Measurements from ENCODE around the gene GTF2F2. TPM values are rescaled to one million over a fixed set of nuclear protein-coding genes. Genes with fewer than 3 reads are reported as not detected.

GTF2F2 gene
- polyA plus RNA-seq, 1 donor (not counting 4 experiments of a cell fraction or from before 2014, with no cell fraction given): 55.5 TPM

DNA sequence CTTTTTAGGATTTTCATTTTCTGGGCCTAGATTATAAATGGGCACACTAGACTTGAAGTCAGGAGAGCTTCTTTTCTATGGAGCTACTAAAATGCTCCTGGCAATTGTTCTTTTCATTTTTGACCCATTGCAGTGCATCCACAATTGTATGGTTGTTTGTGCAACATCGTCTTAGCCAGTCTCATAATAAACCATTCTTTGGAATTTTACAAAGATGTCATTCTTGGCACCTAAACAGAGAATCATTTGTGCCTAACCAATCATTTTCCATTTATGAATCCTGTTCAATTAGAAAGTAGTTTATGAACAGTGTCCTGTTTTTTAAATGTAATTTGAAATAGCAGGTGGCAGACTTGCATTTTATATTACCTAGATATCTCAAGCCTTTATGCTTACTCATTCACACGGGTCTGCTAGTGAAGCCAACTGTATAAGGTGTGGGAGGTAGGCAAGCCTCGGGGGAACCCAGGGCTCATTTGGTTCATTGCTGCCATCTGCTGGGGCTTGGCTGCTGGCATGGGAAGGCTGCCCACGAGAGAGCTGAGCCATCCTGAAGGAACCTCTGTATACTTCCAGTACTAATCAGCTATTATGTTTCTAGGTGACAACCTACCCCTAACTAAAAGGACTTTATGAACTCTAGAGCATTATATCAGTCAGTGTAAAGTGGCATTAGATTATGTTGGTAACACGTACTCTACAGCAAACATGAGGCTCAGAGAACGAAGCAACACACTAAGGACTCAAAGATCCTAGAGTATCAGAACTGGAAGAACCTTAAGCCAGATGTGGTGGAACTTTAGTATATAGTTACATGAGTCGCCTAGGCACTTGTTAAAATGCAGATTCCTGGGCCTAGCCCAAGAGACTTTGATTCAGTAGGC lies 160.7 kb downstream of the GTF2F2 start:
- no peak overlapping the region for H3K9ac ChIP-seq (ENCODE audit: control insufficient read depth, extremely low read depth, insufficient read depth, low read length)
- H3K79me2 ChIP-seq (ENCODE audit: control insufficient read depth, insufficient read depth, low read length): peaks cover 3% of the 10 kb centered on the region
- no peaks in the 10 kb centered on the region for H3K27me3 ChIP-seq (ENCODE audit: control insufficient read depth, extremely low read depth, insufficient read depth, low read length)
- peaks cover 4 to 7% of the 10 kb centered on the region in 2 experiments for H3K36me3 ChIP-seq (ENCODE audit: control insufficient read depth in 2 of 2, extremely low read depth in 1 of 2, insufficient read depth in 2 of 2, low read length in 2 of 2)
- H3K4me2 ChIP-seq (ENCODE audit: control insufficient read depth, extremely low read depth, insufficient read depth, low read depth, low read length): no peak overlapping the region
- H2AFZ ChIP-seq (ENCODE audit: control insufficient read depth, low read length): no peak overlapping the region
- H3K27ac ChIP-seq (ENCODE audit: control insufficient read depth, insufficient read depth, low read length): peak overlapping the region; percentile 39
- peak; percentile 89 for FAIRE-seq
- H3K9me3 ChIP-seq (ENCODE audit: control insufficient read depth, low read depth, low read length): no peaks in the 10 kb centered on the region
- peak; percentile 28 for DNase-seq (ENCODE audit: low read depth, low spot score)
- H3K4me1 ChIP-seq (ENCODE audit: control insufficient read depth, extremely low read depth, insufficient read depth, low read length): peaks cover 13% of the 10 kb centered on the region
- no peak for TF ChIP-seq EZH2 (IDR thresholded peaks at IDR 0.05; ENCODE audit: low read length)
- TF ChIP-seq, protein P1, sequence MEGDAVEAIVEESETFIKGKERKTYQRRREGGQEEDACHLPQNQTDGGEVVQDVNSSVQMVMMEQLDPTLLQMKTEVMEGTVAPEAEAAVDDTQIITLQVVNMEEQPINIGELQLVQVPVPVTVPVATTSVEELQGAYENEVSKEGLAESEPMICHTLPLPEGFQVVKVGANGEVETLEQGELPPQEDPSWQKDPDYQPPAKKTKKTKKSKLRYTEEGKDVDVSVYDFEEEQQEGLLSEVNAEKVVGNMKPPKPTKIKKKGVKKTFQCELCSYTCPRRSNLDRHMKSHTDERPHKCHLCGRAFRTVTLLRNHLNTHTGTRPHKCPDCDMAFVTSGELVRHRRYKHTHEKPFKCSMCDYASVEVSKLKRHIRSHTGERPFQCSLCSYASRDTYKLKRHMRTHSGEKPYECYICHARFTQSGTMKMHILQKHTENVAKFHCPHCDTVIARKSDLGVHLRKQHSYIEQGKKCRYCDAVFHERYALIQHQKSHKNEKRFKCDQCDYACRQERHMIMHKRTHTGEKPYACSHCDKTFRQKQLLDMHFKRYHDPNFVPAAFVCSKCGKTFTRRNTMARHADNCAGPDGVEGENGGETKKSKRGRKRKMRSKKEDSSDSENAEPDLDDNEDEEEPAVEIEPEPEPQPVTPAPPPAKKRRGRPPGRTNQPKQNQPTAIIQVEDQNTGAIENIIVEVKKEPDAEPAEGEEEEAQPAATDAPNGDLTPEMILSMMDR (optimal IDR thresholded peaks at IDR 0.05 in 1 of 3, IDR thresholded peaks at IDR 0.05 in 1 of 3, conservative IDR thresholded peaks at IDR 0.05 in 1 of 3; ENCODE audit: extremely low read depth in 1 of 3, insufficient read depth in 2 of 3, low read length in 3 of 3): peak; percentile 88 to 94 (median 94)
- H3K9me1 ChIP-seq (ENCODE audit: control insufficient read depth, extremely low read depth, insufficient read depth, low read length): no peaks in the 10 kb centered on the region
- dilution Hi-C loops (cut with MboI; ENCODE audit: extremely low pct_ligation_motif_present, low sequenced_read_pairs): no loop called here
- no peaks in the 10 kb centered on the region for H4K20me1 ChIP-seq (ENCODE audit: control insufficient read depth, extremely low read depth, insufficient read depth, low read length)
- H3K4me3 ChIP-seq (ENCODE audit: control insufficient read depth in 2 of 3, extremely low read depth in 1 of 3, insufficient read depth in 2 of 3, low read depth in 1 of 3, low read length in 3 of 3): no peak overlapping the region

DNA sequence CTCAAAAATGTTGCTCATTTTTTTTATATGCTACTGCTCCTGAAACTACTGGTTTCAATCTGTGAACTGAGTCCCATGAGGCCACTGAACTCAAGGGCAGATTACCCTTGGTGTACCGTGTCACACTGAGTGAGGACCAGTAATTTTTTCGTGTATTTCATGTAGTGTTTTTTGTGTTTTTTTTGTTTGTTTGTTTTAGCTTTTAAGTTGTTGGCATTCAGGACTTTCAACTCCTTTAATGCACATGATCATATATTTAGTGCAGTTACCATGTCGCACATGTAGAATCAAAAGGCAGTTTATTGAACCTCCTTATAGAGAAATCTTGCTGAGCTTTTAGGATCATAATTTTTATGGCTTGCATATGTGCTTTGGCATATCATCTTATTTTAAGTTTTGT lies 162.7 kb downstream of the GTF2F2 start:
- Histone ChIP-seq H3K4me2 (ENCODE audit: control insufficient read depth, extremely low read depth, insufficient read depth, low read depth, low read length) (no peak overlapping the region), H3K9me1 (ENCODE audit: control insufficient read depth, extremely low read depth, insufficient read depth, low read length) (no peaks in the 10 kb centered on the region), H3K4me3 (ENCODE audit: control insufficient read depth in 2 of 3, extremely low read depth in 1 of 3, insufficient read depth in 2 of 3, low read depth in 1 of 3, low read length in 3 of 3) (no peak overlapping the region), H3K9ac (ENCODE audit: control insufficient read depth, extremely low read depth, insufficient read depth, low read length) (no peak overlapping the region), H4K20me1 (ENCODE audit: control insufficient read depth, extremely low read depth, insufficient read depth, low read length) (no peaks in the 10 kb centered on the region), H3K4me1 (ENCODE audit: control insufficient read depth, extremely low read depth, insufficient read depth, low read length) (peaks cover 13% of the 10 kb centered on the region), H3K9me3 (ENCODE audit: control insufficient read depth, low read depth, low read length) (no peaks in the 10 kb centered on the region), H3K27ac (ENCODE audit: control insufficient read depth, insufficient read depth, low read length) (no peak overlapping the region), H3K36me3 (ENCODE audit: control insufficient read depth in 2 of 2, extremely low read depth in 1 of 2, insufficient read depth in 2 of 2, low read length in 2 of 2) (peaks cover 4 to 9% of the 10 kb centered on the region in 2 experiments), H2AFZ (ENCODE audit: control insufficient read depth, low read length) (no peak overlapping the region), H3K27me3 (ENCODE audit: control insufficient read depth, extremely low read depth, insufficient read depth, low read length) (no peaks in the 10 kb centered on the region), H3K79me2 (ENCODE audit: control insufficient read depth, insufficient read depth, low read length) (peaks cover 3% of the 10 kb centered on the region)
- dilution Hi-C loops (cut with MboI; ENCODE audit: extremely low pct_ligation_motif_present, low sequenced_read_pairs): no loop called here
- TF ChIP-seq EZH2 (IDR thresholded peaks at IDR 0.05; ENCODE audit: low read length): no peak
- TF ChIP-seq, protein P1 (optimal IDR thresholded peaks at IDR 0.05 in 1 of 3, IDR thresholded peaks at IDR 0.05 in 1 of 3, conservative IDR thresholded peaks at IDR 0.05 in 1 of 3; ENCODE audit: extremely low read depth in 1 of 3, insufficient read depth in 2 of 3, low read length in 3 of 3): no peak
- FAIRE-seq: no peak
- no peak for DNase-seq (ENCODE audit: low read depth, low spot score)
